Myocyte (in vitro differentiated cells): ENCODE results near the gene DNAJC1. TPM values are rescaled to one million over a fixed set of nuclear protein-coding genes. Genes with fewer than 3 reads are reported as not detected.

Experiments used
- DNase-seq: peaks from one replicate; pipeline ENCODE4 v3.0.0-alpha.2; 2012; ENCODE audit warnings: low read depth
- total RNA-seq: library from RNA; depleted of rRNA; stranded (reverse); fragments of >200 nt; gene quantifications from 2 replicates; pipeline ENCODE4 v1.2.3, GENCODE V29; 2014

Gene DNAJC1
- total RNA-seq, 1 donor from 2014 or later: 22.6 TPM

DNA sequence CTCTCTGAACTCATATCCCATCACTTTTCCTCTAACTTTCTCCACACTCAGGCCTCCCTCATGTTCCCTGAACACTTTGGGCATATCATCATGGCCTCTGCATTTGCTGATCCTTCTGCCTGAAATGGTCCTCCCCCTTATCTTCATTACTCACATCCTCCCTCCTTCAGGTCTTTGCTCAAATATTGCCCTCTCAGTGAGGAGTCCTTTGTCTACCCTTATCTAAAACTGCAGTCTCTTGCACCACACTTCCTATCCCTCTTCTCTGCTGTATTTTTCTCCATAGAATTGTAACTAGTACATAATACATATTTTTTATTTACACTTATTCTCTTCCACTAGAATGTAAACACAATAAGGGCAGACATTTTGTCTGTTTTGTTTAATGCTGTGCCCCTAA is 41.7 kb downstream of the DNAJC1 start:
- no peak for DNase-seq

DNA sequence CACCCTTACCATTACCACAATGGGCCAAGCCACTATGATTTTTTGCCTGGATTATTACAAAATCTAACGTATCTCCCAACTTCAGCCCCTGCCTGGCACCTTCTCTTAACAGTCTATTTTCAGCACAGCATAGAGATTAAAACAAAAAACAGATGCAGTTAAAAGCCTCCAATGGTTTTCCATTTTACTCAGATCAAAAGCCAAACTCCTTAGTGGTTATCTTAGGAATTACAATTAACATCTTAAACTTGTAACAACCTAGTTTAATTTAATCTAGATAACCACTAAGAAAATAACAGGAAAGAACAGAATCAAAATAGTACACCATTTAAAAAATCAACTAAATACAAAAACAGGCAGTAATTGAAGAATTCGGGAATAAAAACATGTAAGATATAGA is 43.5 kb downstream of the DNAJC1 start:
- no peak for DNase-seq

DNA sequence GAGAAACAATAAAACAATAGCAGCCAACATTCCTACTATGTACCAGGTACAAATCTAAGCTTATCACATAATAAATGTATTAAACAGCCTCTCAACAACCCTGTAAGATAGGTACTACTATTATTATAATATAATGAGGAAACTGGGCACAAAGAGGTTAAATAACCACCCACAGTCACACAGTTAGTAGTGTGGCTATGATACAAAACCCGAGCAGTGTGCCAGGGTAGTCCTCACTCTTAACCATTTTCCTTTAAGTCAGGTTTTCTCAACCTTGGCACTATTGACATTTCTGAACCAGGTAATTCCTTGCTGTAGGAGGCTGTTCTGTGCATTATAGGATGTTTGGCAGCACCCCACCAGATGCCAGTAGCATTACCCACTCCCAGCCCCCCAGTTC is 48.8 kb downstream of the DNAJC1 start:
- no peak for DNase-seq

DNA sequence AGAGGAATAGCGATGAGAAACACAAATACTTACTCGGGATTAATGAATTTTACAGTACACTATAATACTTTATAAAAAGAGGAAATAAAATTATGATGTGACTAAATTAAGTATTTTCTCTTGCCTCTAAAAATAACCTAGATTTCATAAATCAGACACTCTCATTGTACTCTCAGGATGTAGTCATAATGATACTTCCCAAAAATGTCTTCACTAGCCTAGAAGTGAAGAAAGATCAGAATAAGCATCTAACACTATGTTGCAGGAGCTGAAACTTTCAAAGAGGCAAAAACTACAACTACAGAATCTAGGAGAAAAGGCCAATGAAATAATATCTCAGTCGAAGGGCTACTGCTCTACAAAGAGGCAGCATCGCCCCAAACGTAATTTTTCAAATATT is 49.4 kb downstream of the DNAJC1 start:
- no peak for DNase-seq

DNA sequence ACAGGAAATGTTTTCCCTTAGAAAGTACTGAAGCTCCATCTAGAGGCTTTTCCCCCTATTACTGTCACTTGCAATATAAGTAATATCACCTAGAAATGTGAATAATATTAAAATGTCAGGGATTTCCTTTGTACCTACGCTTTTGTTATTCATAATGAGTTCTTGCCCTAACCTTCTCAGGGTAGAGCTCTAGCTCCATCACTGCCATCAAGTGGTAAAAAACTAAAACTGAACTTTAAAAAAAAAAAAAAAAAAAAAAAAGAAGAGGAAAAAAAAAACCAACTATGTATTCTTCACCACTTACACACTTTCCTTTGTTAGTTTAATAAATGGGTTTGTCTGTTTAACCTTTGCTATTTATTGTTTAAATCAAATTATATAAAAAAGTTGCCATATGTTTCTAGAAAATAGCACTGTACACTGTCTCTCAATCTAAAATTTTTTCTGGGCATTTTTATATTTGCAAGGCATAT is 49.9 kb downstream of the DNAJC1 start:
- peak; percentile 34 for DNase-seq

DNA sequence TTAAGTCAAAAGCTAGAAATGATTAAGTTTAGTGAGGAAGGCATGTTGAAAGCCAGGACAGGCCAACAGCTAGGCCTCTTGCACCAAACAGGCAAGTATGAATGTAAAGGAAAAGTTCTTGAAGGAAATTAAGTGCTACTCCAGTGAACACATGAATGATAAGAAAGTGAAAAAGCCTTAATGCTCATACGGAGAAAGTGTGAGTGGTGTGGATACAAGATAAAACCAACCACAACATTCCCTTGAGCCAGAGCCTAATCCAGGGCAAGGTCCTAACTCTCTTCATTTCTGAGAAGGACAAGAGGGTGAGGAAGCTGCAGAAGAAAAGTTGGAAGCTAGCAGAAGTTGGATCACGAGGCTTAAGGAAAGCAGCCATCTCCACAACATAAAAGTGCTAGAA is 53.0 kb downstream of the DNAJC1 start:
- no peak for DNase-seq

DNA sequence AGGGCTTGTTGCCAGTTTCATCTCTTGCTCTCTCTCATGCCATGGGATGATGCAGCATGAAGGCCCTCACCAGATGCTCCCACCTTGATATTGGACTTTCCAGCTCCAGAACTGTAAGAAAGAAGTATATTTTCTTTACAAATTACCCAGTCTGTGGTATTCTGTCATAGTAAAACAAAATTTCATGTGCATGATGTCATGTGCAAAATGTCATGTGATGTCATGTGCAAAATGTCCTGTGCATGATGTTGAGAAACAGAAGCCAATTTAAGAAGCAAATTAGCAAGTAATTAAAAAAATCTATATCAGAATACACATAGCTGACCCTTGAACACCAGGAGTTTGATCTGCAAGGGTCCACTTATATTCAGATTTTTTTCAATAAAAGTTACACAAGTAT is 56.6 kb downstream of the DNAJC1 start:
- no peak for DNase-seq

DNA sequence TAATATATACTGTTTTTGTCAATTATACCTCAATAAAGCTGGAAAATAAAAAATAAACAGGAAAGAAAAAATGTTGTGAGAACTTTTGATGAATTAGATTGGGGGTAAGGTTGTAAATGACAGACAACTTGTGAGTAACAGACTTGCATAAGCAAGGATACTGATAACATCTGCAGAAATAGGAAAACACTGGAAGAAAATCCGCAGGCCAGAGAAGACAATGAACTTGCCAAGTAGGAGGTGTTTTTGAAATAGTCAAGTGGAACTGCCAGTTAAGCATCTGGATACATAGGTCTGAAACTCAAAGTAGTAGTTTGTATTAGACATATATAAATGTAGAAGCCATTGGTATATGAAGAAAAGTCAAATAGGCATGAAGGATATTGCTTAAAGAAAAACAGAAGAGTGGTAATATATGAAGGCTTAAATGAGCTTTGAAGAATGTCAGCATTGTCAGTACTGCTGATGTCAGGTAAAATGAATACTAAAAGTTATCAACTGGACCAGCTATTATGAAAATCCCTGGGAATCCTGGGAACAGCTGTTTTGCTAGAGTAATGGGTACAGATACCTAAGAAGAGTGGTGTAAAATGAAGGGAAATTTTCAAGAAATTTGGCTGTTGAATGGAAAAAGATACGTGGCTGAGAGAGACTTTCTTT is 58.7 kb downstream of the DNAJC1 start:
- DNase-seq: no peak

DNA sequence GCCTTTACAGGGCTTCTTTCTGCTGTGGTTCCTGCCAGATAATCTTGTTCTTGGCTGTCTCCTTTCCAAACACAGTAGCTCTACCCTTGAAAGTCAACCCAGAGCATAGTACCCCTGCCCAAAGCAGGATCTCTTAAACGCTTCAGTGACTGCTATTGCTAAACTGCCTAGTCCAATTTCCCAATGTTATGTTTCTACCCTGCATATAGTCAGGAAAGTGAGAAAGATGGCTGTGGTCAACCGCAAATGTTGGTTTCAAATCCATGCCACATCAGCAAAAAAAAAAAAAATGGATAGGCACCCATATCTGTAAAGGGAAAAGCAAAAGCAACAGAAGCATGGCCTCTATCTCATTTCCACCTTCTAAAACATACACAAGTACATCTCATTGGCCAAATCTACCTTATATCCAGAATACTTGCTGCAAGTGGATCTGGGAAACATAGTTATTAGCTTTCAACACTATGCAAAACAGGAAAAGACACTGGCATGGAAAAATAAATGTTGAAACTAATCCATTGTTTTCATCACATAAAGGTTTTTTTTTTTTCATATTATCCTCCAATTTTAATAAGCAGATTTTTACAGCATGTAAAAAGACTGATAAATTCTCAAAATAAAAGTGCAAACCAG is 59.8 kb downstream of the DNAJC1 start:
- no peak for DNase-seq

DNA sequence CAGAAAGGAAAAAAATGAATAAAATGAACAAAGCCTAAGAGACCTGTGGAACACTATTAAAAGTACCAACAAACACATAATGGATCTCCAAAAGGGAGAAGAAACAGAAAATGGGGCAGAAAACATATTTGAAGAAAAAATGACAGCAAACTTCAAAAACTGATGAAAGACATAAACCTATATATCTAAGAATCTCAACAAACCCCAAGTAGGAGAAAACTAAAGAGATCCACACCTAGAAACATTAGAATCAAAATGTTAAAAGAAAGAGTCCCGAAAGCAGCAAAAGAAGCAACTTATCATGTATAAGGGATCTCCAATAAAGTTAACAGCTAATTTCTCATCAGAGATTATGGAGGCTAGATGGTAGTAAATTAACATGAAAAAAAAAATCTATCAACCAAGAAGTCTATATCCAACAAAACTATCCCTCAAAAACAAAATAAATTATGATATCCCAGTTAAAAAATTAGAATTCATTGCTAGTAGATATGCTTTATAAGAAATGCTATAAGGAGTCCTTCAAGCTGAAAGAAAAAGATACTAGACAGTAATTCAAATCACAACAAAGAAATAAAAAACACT is 68.0 kb downstream of the DNAJC1 start:
- no peak for DNase-seq

DNA sequence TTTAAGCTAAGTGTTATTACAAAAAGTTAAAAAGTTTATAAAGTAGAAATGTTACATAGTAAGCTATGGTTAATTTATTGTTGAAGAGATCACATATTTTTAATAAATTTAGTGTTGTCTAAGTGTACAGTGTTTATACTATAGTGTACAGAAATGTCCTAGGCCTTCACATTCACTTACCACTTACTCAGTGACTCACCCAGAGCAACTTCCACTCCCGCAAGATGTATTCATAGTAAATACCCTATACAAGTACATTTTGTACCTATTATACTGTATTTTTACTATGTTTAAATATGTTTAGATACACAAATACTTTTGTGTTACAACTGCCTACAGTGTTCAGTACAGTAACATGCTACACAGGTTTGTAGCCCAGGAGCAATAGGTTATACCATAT is 69.2 kb downstream of the DNAJC1 start:
- DNase-seq: no peak

DNA sequence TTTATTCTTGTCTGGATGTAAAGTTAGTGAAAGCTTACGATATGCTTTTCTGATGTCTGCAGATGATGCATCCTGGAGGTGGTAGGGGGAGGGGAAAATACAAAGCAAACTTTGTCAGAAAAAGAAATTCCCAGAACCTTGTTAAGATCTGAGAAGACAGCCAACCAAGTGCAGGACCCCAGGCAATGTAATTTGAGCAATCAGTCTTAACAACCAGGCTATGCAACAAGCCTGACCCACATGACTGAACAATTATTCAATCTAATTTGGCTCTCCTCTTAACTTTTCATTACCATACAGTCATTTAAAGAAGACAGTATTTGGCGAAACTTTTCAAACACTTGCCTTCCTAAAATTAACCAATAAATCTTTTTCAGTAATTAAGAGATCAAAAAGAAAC is 74.5 kb downstream of the DNAJC1 start:
- DNase-seq: no peak

DNA sequence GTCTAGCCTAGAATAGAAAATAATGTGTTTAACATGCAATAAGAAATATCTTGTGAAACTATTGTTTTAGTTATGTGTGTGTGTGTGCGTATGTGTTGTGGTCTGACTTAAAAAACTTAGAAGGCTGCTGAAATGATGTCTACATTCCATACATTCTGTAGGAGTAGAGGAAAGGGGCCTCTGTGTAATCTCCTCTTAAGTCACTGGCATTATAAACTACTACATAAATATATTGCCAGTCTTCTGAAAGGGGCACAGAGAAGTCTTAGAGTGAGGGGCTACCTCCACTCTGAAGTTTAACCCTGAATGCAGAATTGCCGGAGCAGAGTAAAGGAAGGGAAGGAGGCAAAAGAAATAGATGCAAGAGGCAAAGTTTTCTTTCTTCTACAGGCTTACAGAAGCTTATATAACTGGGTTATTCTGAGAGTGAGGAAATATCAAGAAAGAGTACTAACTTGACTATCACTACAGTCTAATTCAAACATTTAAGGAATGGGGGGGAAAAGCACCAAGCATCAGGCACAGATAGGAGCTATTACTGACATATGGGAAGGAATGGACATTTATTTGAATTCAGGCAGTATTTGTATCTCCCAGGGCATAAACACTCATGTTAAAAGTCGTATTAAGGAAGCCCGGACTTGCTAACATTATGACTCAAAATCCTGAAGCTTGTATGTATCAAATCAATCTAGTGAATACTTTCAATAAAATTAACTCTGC is 75.7 kb downstream of the DNAJC1 start:
- no peak for DNase-seq

DNA sequence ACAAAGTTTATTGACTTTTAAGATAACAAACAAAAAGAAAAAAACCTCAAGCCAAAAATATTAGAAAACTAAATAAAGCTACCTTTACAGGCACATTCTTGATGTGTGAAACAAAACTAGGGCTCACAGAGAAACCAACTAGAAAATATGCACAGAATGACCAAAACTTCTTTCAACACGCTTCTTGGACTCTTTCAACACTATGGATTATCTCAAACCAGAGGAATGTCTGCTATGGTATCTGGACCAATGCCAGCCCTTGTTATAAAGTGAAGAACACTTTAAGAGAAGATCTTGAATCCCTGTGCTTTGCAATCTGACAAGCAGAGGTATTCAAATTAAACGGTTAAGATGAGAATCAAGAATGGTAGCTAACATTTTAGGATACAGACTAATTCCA is 76.6 kb downstream of the DNAJC1 start:
- peak; percentile 80 for DNase-seq

DNA sequence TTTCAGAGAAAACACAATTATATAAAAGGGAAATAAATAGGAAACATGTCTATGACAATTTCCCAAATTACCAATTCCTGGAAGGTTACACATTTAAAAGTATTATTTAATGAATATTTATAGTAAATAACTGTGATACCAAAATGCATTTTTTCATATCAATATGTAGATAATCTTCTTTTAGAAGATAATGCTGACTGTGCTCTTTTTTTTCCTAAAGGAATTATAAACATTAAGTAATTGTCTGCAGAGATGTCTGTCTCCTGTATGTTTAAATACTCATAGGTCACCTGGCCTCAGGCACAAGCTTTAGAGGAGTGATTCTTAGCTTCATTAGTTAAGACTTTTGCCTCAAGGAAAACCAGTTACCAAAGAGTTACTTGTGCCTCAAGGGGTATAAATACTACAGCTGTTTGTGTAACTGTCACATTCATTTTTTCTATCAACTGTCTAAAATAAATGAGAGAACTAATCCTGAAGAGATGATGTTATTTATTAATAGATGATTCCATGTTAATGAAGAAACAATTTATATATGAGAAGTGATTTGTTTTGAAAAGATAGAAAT is 77.1 kb downstream of the DNAJC1 start:
- DNase-seq: no peak

DNA sequence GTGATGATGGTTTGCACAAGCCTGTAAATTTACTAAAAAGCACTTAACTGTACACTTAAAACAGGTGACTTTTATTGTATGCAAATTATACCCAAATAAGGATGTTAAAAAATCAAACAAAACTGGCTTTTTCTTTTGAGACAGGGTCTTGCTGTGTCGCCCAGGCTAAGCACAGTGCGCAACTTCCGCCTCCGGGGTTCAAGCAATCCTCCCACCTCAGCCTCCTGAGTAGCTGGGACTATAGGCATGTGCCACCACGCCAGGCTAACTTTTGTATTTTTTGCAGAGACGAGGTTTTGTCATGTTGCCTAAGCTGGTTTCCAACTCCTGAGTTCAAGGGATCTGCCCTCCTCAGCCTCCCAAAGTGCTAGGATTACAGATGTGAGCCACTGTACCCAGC is 77.7 kb downstream of the DNAJC1 start:
- no peak for DNase-seq

DNA sequence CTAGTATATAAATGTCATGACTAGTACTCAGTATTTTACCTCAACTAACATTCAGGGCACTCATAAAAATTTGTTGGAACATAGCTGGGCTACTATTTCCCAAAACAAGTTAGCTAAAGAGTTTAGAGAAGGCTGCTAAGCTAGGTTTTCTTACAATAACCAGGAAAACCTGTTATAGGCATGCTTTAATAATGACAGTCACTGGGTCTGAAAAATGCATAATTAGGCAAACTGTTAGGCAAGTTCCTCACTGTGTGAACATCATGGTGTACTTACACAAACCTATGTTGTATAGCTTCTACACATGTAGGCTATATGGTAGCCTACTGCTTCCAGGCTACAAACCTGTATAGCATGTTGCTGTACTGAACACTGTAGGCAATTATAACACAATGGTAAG is 79.0 kb downstream of the DNAJC1 start:
- DNase-seq: no peak

DNA sequence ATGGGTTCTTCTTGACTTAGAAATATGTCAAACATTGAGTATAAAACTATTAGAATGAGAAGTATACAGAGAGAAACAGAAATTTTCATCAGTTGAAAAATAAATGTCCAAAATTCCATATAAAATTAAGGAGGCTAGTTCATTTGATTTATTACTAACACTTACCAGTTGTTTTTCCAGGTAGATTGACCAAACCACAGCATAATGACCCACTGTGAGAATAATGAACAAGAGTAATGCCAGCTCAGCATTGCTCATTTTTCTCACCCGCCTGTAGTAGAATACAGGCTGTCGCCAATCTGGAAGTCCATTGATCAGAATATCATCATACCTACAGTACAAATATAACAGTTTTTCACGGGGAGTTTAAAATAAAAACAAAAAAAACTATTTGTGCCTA is 82.9 kb downstream of the DNAJC1 start:
- no peak for DNase-seq

DNA sequence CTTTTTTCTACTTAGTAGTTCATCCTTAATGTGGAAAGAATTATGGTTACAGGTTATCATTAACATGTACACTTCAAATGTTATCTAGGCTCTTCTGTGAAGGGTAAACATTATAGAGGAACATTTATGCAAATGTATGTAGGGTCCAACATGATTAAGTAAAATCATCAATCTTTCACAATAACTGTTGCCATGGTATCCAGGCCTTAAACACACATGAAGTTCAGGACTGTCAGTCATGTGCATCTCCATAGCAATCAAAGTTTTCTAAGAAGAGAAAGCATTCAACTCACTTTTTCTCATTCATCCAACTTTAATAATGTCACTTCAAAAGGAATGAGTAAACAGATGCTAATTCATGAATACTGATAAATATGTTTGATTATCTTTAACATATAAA is 83.6 kb downstream of the DNAJC1 start:
- no peak for DNase-seq

DNA sequence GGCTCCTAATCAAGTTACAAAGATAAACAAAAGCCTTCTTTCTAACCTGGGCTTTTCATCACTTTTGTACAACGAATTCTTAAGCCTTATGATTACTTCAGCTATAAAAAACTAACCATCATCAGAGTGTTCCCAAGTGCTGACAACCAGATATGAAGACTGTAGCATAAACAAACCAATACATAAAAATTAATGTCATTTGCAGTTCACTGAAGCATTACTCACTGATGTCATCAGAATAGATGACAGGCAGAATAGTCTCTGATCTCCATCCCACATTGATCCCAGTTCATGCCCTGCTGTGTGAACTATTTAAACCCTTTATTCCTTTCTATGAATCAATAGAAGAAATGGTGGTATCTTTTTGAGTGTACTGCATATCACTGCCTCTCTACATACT is 84.4 kb downstream of the DNAJC1 start:
- no peak for DNase-seq

DNA sequence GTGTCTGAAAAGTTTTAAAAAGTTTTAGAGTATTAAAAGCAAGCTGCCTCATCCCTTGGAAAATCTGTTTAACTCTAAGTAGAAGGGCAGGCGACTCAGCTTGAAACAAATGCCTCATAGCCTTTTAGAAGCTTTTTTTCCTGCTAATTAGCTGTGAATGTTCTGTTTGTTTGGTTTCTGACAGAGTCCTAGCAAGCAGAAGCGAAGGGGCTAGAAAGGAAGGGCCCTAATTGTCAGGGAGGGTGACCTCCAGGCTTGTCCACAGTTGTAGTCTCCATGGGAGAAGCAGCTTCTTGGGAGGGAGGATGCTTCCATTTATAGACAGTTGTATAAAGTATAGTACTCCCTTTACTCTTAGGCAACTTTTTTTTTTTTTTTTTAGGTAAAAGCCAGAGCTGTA is 90.9 kb downstream of the DNAJC1 start:
- DNase-seq: no peak

DNA sequence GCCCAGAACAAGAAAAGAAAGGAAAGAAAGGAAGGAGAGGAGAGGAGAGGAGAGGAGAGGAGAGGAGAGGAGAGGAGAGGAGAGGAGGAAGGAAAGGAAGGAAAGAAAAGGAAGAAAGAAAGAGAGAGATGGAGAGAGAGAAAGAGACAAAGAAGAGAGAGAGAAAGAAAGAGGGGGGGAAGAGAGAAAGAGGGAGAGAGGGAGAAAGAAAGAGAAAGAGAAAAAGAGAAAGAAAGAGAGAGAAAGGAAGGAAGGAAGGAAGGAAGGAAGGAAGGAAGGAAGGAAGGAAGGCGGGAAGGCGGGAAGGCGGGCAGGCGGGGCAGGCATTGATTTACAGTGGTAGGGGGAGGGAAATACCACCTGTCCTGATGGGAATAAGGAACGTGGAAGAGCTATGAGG is 92.7 kb downstream of the DNAJC1 start:
- no peak for DNase-seq
